ENCODE measurements around the gene FRMD5. TPM values are rescaled to one million over a fixed set of nuclear protein-coding genes. Genes with fewer than 3 reads are reported as not detected.

Gene FRMD5
- total and polyA plus RNA-seq, 2 donors (not counting 1 experiment from before 2014, with no cell fraction given) = not detected

DNA sequence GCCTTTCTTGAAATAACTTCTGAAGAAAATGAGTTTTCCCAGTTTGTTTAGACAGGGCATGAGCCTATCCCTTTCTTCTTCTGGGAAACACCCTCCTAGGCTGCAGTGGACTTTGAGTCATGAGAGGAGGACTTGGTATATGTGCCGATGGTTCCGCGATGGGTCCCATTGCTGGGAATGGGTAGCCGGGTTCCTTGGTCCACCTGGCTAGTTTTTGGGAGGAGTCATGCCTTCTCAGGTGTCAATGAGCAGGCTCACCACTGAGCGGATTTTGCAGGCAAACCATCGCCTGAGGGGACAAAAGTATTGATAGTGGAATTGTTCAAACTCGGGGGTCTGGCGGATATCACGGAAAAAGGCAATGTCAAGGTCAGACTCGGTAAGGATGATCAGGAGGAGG lies 321.4 kb downstream of the FRMD5 start:
- TF ChIP-seq, protein P1, sequence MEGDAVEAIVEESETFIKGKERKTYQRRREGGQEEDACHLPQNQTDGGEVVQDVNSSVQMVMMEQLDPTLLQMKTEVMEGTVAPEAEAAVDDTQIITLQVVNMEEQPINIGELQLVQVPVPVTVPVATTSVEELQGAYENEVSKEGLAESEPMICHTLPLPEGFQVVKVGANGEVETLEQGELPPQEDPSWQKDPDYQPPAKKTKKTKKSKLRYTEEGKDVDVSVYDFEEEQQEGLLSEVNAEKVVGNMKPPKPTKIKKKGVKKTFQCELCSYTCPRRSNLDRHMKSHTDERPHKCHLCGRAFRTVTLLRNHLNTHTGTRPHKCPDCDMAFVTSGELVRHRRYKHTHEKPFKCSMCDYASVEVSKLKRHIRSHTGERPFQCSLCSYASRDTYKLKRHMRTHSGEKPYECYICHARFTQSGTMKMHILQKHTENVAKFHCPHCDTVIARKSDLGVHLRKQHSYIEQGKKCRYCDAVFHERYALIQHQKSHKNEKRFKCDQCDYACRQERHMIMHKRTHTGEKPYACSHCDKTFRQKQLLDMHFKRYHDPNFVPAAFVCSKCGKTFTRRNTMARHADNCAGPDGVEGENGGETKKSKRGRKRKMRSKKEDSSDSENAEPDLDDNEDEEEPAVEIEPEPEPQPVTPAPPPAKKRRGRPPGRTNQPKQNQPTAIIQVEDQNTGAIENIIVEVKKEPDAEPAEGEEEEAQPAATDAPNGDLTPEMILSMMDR (IDR thresholded peaks at IDR 0.05) = no peak
- TF ChIP-seq EZH2 (IDR thresholded peaks at IDR 0.05; ENCODE audit: borderline replicate concordance, insufficient read depth, low read depth, low read length, poor library complexity, severe bottlenecking) = no peak
- H3K27me3 Mint-ChIP-seq = no peaks in the 10 kb centered on the region
- no peaks in the 10 kb centered on the region for H3K9me3 Mint-ChIP-seq (ENCODE audit: insufficient read depth)
- no peak overlapping the region for H3K4me3 Mint-ChIP-seq
- no peak overlapping the region for H2AFZ ChIP-seq (ENCODE audit: insufficient read depth, low read depth, low read length, poor library complexity, severe bottlenecking)
- H3K27ac Mint-ChIP-seq = no peak overlapping the region
- H3K4me2 ChIP-seq (replicated peaks; ENCODE audit: low read depth, low read length, poor library complexity, severe bottlenecking) = no peak overlapping the region
- H3K27me3 ChIP-seq (replicated peaks in 1 of 4; ENCODE audit: control extremely low read depth in 1 of 4, control insufficient read depth in 3 of 4, insufficient read depth in 4 of 4, low read length in 3 of 4) = no peaks in the 10 kb centered on the region
- no peaks in the 10 kb centered on the region for H3K36me3 ChIP-seq (replicated peaks in 1 of 2; ENCODE audit: control extremely low read depth in 1 of 2, control insufficient read depth in 1 of 2, extremely low read depth in 1 of 2, insufficient read depth in 2 of 2, low read length in 1 of 2)
- H3K4me1 Mint-ChIP-seq = no peaks in the 10 kb centered on the region
- DNase-seq (no peak), ATAC-seq (ENCODE audit: low read depth) (no peak)
- H4K20me1 ChIP-seq (ENCODE audit: control insufficient read depth, insufficient read depth, low read length, poor library complexity, severe bottlenecking) = no peaks in the 10 kb centered on the region
- intact Hi-C loops (cut with micrococcal nuclease) = no loop called here
- no peak overlapping the region for H3K9ac ChIP-seq (ENCODE audit: low read length)
- CTCF ChIA-PET = no interaction called here
- H3K4me1 ChIP-seq (ENCODE audit: control insufficient read depth in 2 of 2, insufficient read depth in 2 of 2, low read length in 2 of 2) = no peaks in the 10 kb centered on the region
- WGBS (ENCODE audit: insufficient coverage) = 91% methylated on average over 10 of the region's 10 CpGs
- H3K79me2 ChIP-seq (ENCODE audit: control insufficient read depth, insufficient read depth, low read length) = no peaks in the 10 kb centered on the region
- H3K9me3 ChIP-seq (ENCODE audit: control extremely low read depth in 1 of 3, control insufficient read depth in 2 of 3, insufficient read depth in 1 of 3, low read length in 2 of 3) = no peaks in the 10 kb centered on the region
- POLR2A ChIA-PET = no interaction called here
- no peak overlapping the region for H3K4me3 ChIP-seq (ENCODE audit: control extremely low read depth in 1 of 5, extremely low read depth in 1 of 5, insufficient read depth in 1 of 5, low read depth in 2 of 5, low read length in 4 of 5)
- no peak overlapping the region for H3K27ac ChIP-seq (ENCODE audit: low read length in 2 of 2)

DNA sequence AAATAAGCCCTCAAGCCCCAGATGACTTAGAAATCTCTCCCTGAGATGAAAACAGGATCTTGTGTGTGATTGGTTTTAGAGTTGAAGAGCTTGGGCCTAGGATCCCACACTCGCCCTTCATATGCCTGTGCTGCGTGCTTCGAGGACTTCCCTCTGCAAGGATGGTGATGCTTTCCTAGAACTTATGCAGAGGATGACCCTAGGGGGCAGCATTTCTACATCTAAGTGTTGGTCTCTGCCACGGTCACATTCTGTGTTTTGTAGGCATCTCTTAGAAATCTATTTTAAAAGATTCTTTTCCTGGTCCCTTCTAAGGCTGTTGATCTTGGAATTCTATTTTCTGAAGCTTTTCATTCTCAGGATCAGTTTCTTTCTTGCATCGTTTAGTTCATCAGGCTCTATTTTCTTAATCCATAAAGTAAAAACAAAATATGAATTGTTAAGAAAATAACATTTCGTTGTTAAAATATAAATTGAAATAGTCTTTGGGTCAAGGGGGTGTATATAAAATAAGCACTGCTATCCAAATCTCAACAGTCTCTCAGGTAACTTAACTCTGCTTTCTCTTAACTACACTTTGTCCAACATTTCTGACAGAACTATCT lies 322.6 kb downstream of the FRMD5 start:
- Mint-ChIP-seq H3K27me3 (no peaks in the 10 kb centered on the region), H3K4me3 (no peak overlapping the region), H3K9me3 (ENCODE audit: insufficient read depth) (no peaks in the 10 kb centered on the region), H3K4me1 (no peaks in the 10 kb centered on the region), H3K27ac (no peak overlapping the region)
- CTCF ChIA-PET = interaction anchor here (0.5 to 1.3 kb wide), 3 partner anchors 9 to 343 kb away, joined by 3 to 4 read pairs (median 3); no protein-coding TSS in a partner anchor
- TF ChIP-seq, protein P1 (IDR thresholded peaks at IDR 0.05) = peak; percentile 40
- no peak for TF ChIP-seq EZH2 (IDR thresholded peaks at IDR 0.05; ENCODE audit: borderline replicate concordance, insufficient read depth, low read depth, low read length, poor library complexity, severe bottlenecking)
- 93% methylated on average over 3 of the region's 6 CpGs for WGBS (ENCODE audit: insufficient coverage)
- H3K9ac ChIP-seq (ENCODE audit: low read length) = no peak overlapping the region
- no peak overlapping the region for H3K4me3 ChIP-seq (ENCODE audit: control extremely low read depth in 1 of 5, extremely low read depth in 1 of 5, insufficient read depth in 1 of 5, low read depth in 2 of 5, low read length in 4 of 5)
- DNase-seq = peak; percentile 41
- no peak for ATAC-seq (ENCODE audit: low read depth)
- no peak overlapping the region for H3K4me2 ChIP-seq (replicated peaks; ENCODE audit: low read depth, low read length, poor library complexity, severe bottlenecking)
- H3K9me3 ChIP-seq (ENCODE audit: control extremely low read depth in 1 of 3, control insufficient read depth in 2 of 3, insufficient read depth in 1 of 3, low read length in 2 of 3) = no peaks in the 10 kb centered on the region
- no peak overlapping the region for H3K27ac ChIP-seq (ENCODE audit: low read length in 2 of 2)
- H4K20me1 ChIP-seq (ENCODE audit: control insufficient read depth, insufficient read depth, low read length, poor library complexity, severe bottlenecking) = no peaks in the 10 kb centered on the region
- no peak overlapping the region for H2AFZ ChIP-seq (ENCODE audit: insufficient read depth, low read depth, low read length, poor library complexity, severe bottlenecking)
- H3K36me3 ChIP-seq (replicated peaks in 1 of 2; ENCODE audit: control extremely low read depth in 1 of 2, control insufficient read depth in 1 of 2, extremely low read depth in 1 of 2, insufficient read depth in 2 of 2, low read length in 1 of 2) = no peaks in the 10 kb centered on the region
- no peaks in the 10 kb centered on the region for H3K27me3 ChIP-seq (replicated peaks in 1 of 4; ENCODE audit: control extremely low read depth in 1 of 4, control insufficient read depth in 3 of 4, insufficient read depth in 4 of 4, low read length in 3 of 4)
- POLR2A ChIA-PET = no interaction called here
- no peaks in the 10 kb centered on the region for H3K4me1 ChIP-seq (ENCODE audit: control insufficient read depth in 2 of 2, insufficient read depth in 2 of 2, low read length in 2 of 2)
- H3K79me2 ChIP-seq (ENCODE audit: control insufficient read depth, insufficient read depth, low read length) = no peaks in the 10 kb centered on the region
- intact Hi-C loops (cut with micrococcal nuclease) = loop anchor here (1.0 kb wide), 1 partner anchor 194 kb away; no protein-coding TSS in a partner anchor
